LNCAP (cell line): Measurements from ENCODE around the gene ABCG5.

Experiments
- TF ChIP-seq, protein P1 (sequence below): fragments of 450-650 bp; IDR thresholded peaks from 2 replicates; pipeline ENCODE4 v1.5.1; 2017; ENCODE audit warnings: mild to moderate bottlenecking

The ABCG5 gene

DNA sequence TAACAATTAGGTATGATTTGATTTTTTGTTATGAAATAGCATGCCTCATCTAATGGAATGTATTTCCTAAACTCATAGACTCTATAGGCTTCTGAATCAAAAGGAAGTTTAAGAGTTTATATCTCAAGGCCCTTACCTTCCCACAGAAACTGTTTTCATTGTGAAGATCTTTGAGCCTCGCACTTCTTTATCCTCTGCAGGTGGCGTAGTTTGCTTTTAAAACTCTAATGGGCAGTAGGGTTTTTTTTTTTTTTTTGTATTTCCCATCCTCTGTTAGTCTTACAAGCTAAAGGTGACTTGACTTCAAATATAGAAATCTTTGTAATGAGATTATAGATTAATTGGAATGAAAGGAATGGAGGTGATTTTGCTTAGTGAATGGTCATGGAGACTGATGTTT, 36.5 kb downstream of the ABCG5 start:
- TF ChIP-seq, protein P1, sequence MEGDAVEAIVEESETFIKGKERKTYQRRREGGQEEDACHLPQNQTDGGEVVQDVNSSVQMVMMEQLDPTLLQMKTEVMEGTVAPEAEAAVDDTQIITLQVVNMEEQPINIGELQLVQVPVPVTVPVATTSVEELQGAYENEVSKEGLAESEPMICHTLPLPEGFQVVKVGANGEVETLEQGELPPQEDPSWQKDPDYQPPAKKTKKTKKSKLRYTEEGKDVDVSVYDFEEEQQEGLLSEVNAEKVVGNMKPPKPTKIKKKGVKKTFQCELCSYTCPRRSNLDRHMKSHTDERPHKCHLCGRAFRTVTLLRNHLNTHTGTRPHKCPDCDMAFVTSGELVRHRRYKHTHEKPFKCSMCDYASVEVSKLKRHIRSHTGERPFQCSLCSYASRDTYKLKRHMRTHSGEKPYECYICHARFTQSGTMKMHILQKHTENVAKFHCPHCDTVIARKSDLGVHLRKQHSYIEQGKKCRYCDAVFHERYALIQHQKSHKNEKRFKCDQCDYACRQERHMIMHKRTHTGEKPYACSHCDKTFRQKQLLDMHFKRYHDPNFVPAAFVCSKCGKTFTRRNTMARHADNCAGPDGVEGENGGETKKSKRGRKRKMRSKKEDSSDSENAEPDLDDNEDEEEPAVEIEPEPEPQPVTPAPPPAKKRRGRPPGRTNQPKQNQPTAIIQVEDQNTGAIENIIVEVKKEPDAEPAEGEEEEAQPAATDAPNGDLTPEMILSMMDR = no peak

DNA sequence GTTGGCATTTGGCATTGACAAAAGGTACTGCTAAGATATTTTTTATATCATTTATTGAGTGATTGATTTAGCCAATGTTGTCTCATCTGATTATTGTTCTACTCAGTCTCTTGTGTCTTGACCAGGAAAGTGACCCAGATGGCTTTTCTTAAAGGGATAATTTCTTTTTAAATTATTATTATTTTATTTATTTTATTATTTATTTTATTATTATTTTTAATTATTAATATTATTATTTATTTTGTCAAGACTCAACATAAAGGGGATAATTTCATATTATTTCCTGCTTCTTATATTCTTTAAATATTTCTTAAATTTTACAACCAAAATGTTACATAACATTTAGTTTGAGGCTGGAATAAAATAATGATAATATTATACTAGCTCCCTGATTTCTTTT, 37.7 kb downstream of the ABCG5 start:
- TF ChIP-seq, protein P1 = no peak

DNA sequence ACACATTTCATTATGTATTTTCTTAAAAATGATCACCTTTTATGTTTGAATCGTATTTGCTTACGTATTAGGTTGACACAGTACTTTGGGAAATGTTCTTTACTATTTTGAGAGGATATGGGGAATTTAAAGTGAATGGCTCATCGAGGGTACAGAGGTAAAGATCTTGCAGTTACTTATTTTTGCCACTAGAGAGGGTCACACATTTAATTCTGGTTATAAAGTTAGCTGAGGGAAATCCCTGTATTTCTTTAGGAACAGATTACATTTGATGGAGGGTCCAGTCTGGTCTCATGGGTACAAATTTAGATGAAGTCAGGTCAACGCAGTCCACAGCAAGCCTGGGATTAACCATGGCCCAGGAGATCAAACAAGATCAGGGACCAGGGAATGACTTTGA, 40.3 kb downstream of the ABCG5 start:
- TF ChIP-seq, protein P1 = peak; percentile 14; the same call in 1 of the 2 replicates

DNA sequence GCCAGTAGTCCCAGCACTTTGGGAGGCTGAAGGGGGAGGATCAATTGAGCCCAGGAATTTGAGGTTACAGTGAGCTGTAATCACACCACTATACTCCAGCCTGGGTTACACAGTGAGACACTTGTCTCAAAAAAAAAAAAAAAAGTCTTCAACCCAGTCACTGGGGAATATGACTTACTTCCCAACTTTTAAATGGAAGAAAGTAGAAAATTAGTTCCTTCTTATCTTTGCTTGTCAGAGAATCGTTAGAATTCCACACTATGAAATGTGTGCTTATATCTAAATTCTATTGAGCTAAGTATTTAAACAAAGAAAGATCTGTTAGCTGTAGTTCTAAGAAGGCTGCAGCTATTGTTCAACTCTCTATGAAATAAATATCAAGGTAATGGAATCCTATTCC, 42.4 kb downstream of the ABCG5 start:
- TF ChIP-seq, protein P1 = no peak

DNA sequence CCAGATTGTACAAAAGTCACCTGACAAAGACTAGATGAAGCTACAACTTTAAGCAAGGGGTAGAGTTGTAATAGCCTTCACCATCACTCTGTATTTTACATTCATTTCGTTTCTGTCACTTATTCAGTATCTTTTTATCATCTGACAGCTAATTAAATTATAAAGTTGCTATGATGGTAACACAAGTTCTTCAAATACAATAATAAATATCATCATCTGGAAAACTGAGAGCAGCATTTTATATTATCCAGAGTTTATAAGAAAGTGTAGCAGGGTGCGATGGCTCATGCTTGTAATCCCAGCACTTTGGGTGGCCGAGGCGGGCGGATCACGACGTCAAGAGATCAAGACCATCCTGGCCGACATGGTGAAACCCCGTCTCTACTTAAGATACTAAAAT, 43.7 kb downstream of the ABCG5 start:
- TF ChIP-seq, protein P1 = no peak

DNA sequence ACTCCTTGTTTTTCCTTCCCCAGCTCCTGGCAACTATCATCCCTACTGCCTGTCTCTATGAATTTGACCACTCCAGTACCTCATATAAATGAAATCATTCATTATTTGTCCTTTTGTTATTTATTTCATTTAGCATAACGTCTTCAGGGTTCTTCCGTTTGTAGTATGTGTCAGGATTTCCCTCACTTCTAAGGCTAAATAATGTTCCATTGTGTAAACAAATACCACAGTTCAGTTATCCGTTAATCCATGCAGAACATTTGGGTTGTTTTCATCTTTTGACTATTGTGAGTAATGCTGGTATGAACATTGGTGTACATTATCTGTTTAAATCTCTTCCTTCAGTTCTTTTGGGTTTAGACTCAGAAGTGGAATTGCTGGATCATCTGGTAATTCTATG, 46.0 kb downstream of the ABCG5 start:
- TF ChIP-seq, protein P1 = no peak

DNA sequence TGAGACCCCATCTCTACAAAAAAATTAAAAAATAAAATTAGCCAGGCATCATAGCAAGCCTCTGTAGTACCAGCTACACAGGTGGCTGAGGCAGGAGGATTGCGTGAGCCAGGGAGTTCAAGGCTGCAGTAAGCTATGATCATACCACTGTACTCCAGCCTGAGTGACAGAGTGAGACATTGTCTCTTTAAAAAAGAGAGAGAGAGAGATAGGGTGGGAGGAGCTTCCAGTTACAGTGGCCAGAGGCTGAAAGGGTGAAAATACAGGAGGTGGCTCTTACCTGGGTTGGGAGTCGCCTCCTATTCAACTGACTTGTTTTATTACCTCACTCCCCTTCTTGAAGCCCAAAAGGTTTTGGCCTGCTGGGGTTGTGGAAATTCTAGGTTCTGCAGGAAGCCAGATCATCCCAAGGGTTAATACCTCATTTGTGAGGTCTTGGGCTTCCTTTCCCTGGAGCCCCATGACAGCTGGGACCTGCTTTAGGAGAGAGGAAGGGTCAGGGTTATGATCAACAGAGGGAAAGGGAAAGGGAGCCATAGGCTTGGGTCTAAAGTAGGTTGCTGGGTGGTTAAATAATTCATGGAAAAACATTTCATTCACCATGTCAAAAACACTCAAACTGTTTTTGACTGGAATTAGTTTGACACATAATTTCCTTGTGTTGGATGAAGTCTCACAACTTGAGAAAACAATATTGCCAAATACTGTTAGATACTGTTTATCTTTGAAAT, 47.4 kb downstream of the ABCG5 start:
- TF ChIP-seq, protein P1 = no peak

DNA sequence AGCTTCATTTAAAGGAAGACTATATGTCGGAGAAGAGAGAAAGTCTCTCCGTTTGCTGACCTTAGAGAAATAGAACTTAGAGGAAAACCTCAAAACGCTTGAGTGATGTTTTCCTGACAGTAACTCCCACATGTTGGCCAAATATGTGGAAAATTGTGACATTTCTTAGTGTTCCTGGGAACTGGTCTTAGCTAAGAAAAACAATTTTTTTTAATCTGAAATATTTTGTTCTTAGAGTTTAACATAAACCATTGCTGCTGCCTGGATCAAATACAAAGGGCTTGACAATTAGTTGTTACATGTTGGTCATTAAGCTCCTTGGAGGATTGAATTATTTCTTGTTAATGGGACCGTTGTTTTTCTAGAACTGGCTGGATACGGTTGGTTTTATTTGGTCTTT, 48.5 kb downstream of the ABCG5 start:
- TF ChIP-seq, protein P1 = no peak
